K562 (cell line): ENCODE measurements around the gene PRRC2A. TPM values are rescaled to one million over a fixed set of nuclear protein-coding genes. Genes with fewer than 3 reads are reported as not detected.

Source experiments
- CTCFL ChIP-seq: IDR thresholded peaks from 2 replicates; pipeline ENCODE4 v1.6.1; 2011; ENCODE audit warnings: borderline replicate concordance, low read depth, mild to moderate bottlenecking, moderate library complexity, low read length; ENCODE audit not compliant: insufficient read depth, poor library complexity, severe bottlenecking
- ELK3 ChIP-seq: fragments of 450-650 bp; formaldehyde crosslinking; IDR thresholded peaks from 2 replicates; pipeline ENCODE4 v1.4.0; 2020; ENCODE audit warnings: mild to moderate bottlenecking
- GATAD2A ChIP-seq: fragments of 450-650 bp; IDR thresholded peaks from 2 replicates; pipeline ENCODE4 v1.6.1; 2017
- POLR2G ChIP-seq: fragments of 200-400 bp; formaldehyde crosslinking; IDR thresholded peaks from 2 replicates; pipeline ENCODE4 v1.6.1; 2017; ENCODE audit warnings: low read depth, mild to moderate bottlenecking, antibody characterized with exemption, low read length, moderate library complexity
- ZBTB12 ChIP-seq: fragments of 250-450 bp; sonication (Bioruptor Pico); IDR thresholded peaks from 2 replicates; pipeline ENCODE4 v1.4.0; 2020
- ZNF140 ChIP-seq: fragments of 250-450 bp; sonication (Bioruptor Pico); IDR thresholded peaks from 2 replicates; pipeline ENCODE4 v1.8.0; 2021; ENCODE audit warnings: moderate library complexity, mild to moderate bottlenecking, inconsistent platforms
- ZNF740 ChIP-seq, 3 experiments: fragments of 200-800 bp in 1 of 3; sonication (Bioruptor generic) in 1 of 3; sonication (generic) in 1 of 3; formaldehyde crosslinking in 1 of 3; IDR thresholded peaks; 2 replicates each; pipeline versions ENCODE4 v1.6.1 to v1.8.0; 2016 to 2022; ENCODE audit warnings: mild to moderate bottlenecking in 2 of 3, missing compliant biosample characterization in 2 of 3, missing genetic modification characterization in 2 of 3, missing genetic modification reagents in 1 of 3
- polyA plus RNA-seq, 8 experiments: library from polyadenylated mRNA; depleted of rRNA in 4 of 8; stranded (reverse) in 5 of 8; unstranded in 3 of 8; fragments of >200 nt; fragmentation: Nextera tagmentation in 2 of 8; fragmentation: Illumina TruSeq in 1 of 8; extraction: Ambion mirVana in 2 of 8; extraction: Trizol in 1 of 8; gene quantifications; 2 replicates each; pipeline versions ENCODE4 v1.2.1 to v1.2.3, GENCODE V29; 2011 to 2014; ENCODE audit warnings: inconsistent platforms in 1 of 8, missing spikeins in 1 of 8
- total RNA-seq, 7 experiments: library from RNA; depleted of rRNA in 6 of 7; stranded (reverse); fragments of >200 nt in 6 of 7; fragmentation: Illumina TruSeq in 2 of 7; extraction: Trizol in 2 of 7; gene quantifications; 2 replicates each; pipeline versions ENCODE4 v1.2.1 to v1.2.3, GENCODE V29; 2011 to 2021; ENCODE audit warnings: low replicate concordance in 1 of 7
- TF ChIP-seq, protein P1 (sequence below): fragments of 250-450 bp; sonication (Bioruptor Pico); IDR thresholded peaks from 2 replicates; pipeline ENCODE4 v1.4.0; 2020; ENCODE audit warnings: mild to moderate bottlenecking, moderate library complexity

PRRC2A gene
- total and polyA plus RNA-seq, 9 of the 15 experiments (the other 6 are each of a cell fraction or from before 2014, with no cell fraction given): 1.0 to 332 (median 63.0) TPM

DNA sequence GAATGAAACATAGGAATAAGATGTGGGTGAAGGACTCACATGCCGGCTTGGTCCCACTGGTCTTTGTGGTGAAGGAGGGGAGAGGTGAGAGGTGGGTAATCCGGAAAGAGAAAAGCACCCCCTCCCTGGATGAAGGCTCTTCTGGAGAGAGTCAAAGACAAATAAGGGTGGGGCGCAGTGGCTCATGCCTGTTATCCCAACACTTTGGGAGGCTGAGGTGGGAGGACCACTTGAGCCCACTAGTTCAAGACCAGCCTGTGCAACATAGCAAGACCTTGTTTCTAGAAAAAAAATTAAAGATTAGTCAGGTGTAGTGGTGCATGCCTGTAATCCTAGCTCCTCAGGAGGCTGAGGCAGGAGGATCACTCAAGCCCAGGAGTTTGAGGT lies 41.4 kb upstream of the PRRC2A start (continued):
- no peak for TF ChIP-seq CTCFL
- no peak for TF ChIP-seq ZNF140
- no peak for TF ChIP-seq GATAD2A
- no peak for TF ChIP-seq POLR2G
- TF ChIP-seq ELK3 (CRISPR knock-in tag): no peak
- no peak for TF ChIP-seq ZBTB12 (CRISPR knock-in tag)
- no peak for TF ChIP-seq ZNF740 (CRISPR knock-in tag; IDR thresholded peaks at IDR 0.05)
- no peak for TF ChIP-seq ZNF740 (tag; IDR thresholded peaks at IDR 0.05)
- TF ChIP-seq, protein P1, sequence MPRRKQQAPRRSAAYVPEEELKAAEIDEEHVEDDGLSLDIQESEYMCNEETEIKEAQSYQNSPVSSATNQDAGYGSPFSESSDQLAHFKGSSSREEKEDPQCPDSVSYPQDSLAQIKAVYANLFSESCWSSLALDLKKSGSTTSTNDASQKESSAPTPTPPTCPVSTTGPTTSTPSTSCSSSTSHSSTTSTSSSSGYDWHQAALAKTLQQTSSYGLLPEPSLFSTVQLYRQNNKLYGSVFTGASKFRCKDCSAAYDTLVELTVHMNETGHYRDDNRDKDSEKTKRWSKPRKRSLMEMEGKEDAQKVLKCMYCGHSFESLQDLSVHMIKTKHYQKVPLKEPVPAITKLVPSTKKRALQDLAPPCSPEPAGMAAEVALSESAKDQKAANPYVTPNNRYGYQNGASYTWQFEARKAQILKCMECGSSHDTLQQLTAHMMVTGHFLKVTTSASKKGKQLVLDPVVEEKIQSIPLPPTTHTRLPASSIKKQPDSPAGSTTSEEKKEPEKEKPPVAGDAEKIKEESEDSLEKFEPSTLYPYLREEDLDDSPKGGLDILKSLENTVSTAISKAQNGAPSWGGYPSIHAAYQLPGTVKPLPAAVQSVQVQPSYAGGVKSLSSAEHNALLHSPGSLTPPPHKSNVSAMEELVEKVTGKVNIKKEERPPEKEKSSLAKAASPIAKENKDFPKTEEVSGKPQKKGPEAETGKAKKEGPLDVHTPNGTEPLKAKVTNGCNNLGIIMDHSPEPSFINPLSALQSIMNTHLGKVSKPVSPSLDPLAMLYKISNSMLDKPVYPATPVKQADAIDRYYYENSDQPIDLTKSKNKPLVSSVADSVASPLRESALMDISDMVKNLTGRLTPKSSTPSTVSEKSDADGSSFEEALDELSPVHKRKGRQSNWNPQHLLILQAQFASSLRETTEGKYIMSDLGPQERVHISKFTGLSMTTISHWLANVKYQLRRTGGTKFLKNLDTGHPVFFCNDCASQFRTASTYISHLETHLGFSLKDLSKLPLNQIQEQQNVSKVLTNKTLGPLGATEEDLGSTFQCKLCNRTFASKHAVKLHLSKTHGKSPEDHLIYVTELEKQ (CRISPR knock-in tag): no peak
